Fibroblast of peridontal ligament (primary cell): ENCODE results near the gene IFT25.
"Not testable (repeated sequence)": the region's sequence is repeated elsewhere in the genome, so short reads cannot be mapped to it uniquely, and the experiment has no call there.

Experiments
- DNase-seq: peaks from one replicate; pipeline ENCODE4 v3.0.0-alpha.2; 2010; ENCODE audit errors: extremely low read depth

The IFT25 gene

GRCh38 chr1:53945433-53946251 lies at the start of gene IFT25:
Gene IFT25 (minus strand): TSS chr1:53945699. CDS start chr1:53940082, 5,617 bp downstream.
- DNase-seq, result peak; percentile 94

DNA sequence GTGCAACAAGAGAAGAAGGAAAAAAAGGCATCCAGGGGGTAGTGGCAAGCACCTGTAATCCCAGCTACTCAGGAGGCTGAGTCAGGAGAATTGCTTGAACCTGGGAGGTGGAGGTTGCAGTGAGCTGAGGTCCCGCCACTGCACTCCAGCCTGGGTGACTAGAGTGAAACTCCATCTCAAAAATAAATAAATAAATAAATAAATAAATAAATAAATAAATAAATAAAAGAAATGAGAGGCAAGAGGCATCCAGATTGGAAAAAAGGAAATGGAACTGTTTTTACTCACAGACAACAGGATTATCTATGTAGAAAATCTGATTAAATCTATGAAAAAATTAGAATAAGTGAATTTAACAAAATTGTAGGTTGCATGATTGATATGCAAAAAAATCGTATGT lies 49.0 kb upstream of the IFT25 start:
- DNase-seq, result not testable (repeated sequence)

GRCh38 chr1:53992085-53992874 lies 46.8 kb upstream of the IFT25 start:
- no peak for DNase-seq

- peak; percentile 6 for DNase-seq
These were observed 42.4 kb upstream of the IFT25 start for GRCh38 chr1:53987880-53988279.

GRCh38 chr1:53986458-53986857 lies 41.0 kb upstream of the IFT25 start:
- no peak for DNase-seq

DNA sequence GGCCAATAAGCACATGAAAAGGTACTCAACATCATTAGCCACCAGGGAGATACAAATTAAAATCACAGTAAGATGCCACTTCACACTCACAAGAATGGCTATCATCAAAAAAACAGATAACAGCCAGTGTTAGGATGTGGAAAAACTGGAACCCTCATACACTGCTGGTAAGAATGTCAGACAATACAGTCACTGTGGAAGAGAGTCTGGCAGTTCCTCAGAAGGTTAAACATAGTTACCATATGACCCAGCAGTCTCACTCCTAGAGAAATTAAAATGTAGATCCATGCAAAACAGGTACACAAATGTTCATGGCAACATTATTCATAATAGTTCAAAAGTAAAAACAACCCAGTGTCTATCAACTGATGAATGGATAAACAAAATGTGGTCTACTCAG lies 39.2 kb upstream of the IFT25 start:
- DNase-seq, result no peak

- DNase-seq, result no peak
These were observed 37.2 kb upstream of the IFT25 start for GRCh38 chr1:53982763-53983104.

DNA sequence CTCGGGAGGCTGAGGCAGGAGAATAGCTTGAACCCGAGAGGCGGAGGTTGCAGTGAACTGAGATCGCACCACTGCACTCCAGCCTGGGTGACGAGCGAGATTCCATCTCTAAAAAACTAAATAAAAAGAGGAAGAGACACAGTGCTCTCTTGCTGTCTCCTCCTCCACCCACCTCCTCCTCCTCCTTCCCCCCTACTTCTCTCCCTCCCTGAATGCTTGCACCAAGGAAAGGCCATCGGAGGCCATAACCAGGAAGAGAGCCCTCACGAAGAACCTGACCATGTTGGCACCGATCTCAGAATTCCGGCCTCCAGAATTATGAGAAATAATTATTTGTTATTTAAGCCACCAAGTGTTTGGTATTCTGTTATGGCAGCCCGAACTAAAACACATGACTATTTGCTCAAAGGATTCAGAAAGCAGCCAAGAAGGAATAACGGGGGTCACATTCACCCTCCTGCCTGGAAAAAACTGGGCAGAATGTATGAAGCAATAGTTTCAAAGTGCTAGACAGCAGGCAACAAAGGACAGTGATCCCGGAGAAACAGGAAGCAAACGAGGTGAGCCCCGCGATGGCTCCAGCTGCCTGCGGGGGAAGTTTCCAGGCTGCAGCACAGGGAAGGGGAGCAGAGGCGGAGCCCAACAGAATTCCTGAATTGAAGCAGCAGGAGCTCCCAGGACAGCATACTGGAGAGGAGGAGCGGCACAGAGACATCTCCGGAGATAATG lies 36.7 kb upstream of the IFT25 start:
- DNase-seq, result peak; percentile 38

- DNase-seq, result no peak
These were observed 35.7 kb upstream of the IFT25 start for GRCh38 chr1:53981220-53981619.

DNA sequence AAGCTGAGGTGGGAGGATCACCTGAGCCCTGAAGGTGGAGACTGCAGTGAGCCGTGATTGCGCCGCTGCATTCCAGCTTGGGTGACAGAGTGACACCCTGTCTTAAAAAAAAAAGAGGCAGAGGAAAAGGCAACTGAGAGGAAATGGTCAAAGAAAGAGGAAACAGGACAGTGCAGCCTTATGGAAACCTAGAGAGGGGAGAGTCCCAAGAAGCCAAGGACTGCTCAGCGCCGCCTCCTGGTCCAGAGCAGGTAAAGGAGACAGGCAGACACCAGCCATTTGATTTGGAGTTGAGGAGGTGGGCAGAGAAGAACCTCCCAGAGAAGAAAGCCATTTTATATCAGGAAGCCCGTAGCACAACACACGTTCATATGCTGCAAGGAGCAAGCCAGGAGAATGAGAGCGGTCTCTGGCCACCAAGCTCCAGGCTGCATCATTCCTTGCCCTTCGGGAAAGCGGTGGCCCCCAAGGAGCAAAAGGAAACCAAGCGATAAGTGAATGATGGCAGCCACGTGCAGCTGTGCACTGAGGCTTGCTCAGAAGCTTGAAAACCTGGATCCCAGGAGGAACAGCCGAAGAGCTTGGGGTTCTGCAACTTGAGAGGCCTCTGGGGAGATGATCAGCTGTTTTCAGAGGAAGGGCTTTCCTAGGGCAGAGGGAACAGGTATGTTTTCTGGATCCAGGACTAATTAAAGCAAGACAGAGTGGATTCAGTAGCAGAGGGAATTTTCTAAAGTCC lies 34.4 kb upstream of the IFT25 start:
- no peak for DNase-seq

- no peak for DNase-seq
These were observed 30.4 kb upstream of the IFT25 start for GRCh38 chr1:53975861-53976260.

- peak; percentile 54 for DNase-seq
These were observed 26.2 kb upstream of the IFT25 start for GRCh38 chr1:53971718-53972117.

DNA sequence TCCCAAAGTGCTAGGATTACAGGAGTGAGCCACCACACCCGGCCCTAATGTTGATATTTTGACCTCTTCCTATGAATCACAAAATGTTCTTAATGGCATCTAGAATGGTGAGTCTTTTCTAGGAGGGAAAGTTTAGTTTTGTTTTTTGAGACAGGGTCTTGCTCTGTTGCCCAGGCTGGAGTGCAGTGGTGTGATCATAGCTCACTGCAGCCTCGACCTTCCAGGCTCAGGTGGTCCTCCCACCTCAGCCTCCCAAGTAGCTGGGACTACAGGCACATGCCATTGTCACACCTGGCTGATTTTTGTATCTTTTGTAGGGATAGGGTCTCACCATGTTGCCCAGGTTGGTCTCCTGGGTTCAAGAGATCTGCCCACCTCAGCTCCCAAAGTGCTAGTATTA lies 23.8 kb upstream of the IFT25 start:
- DNase-seq, result not testable (repeated sequence)

DNA sequence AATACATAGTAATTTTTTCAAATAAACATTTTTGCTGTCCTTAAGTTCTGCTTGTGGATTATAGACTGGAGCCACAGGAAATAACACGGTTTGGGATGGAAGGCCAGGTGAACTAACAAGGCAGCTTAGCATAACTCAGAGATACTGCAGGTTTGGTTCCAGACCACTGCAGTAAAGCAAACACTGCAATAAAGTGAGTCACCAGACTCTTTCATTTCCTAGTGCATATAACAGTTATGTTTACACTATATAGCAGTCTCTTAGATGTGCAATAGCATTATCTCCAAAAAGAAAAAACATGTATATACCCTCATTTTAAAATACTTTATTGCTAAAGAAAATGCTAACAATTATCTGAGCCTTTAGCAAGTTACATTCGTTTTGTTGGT lies 22.6 kb upstream of the IFT25 start:
- DNase-seq, result no peak

DNA sequence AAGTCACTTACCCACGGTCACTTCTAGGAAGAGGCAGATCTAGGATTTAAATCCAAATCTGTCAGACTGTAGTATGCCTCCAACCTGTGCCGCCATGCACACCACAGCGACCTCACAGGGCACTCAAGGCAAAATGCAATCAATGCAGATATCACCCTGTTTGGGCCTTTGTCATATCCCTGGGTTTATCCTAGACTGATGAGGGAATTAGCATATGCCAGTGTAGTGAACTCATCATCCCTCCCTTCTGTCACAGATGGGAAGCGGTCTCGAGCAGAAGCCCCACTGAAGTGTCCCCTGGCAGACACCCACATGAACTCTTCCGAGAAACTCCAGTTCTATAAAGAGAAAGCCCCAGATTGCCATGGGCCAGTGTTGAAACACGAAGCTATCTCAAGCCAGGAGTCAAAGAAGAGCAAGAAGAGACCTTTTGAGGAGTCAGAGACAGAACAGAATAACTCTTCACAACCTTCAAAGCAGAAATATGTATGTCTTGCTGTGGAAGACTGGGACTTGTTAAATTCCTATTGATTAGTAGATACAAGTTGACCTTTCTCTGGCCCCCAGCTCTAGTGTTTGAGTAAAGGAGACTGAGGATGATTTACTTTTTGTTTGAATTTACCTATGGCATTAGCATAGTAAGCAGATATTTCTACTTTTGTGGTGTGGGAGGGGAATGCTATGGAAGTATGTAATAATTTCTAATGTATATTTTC lies 22.1 kb upstream of the IFT25 start:
- no peak for DNase-seq

DNA sequence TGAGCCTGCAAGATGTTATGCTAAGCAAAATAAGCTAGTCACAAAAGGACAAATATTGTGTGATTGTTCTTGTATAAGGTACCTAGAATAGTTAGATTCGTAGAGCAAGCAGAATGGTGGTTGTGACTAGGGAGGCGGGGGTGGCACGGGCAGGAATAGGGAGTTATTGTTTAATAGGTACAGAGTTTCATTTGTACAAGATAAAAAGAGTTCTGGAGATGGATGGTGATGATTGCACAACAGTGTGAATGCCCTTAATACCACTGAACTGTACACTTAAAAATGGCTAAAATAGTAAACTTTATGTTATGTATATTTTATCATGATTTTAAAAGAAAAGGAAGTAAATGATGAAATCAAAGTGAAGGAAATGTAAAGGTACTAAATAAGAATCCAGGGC lies 21.3 kb upstream of the IFT25 start:
- no peak for DNase-seq

DNA sequence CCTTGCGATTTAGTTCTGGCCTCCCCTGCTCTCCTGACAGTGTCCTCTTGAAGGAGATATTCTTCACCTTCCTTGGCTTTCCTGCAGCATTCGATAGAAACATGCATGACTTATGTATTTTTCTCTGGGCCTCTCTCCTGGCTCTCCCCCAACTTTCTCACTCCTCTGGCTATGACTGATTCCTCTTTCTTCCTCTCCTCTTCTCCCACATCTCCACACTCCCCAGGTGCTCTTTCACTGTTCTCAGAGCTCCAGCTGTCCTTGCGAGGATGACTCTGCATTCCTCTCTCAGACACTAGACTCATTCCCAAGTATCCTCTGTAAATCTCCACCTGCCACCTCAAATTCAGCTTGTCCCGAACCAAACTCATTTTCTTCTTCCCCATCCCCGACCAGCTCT lies 18.6 kb upstream of the IFT25 start:
- DNase-seq, result no peak

DNA sequence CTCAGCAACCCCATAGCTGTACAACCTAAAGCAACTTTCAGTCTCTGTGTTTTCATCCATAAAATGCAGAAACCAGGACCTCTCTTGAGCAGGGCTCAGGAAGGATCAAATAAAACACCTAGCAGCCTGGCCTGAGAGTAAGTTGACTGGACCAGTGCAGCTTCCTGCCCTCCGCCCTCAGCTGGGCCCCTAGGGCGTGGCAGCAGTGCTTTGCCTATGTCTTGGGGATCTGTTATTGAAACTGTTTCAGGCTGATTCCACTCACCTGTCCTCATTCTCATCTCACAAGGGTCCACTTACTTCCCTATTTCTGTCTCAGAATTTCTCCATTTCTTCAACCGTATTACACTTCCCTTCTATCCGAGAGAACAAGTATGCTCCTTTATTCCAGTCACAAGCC lies 18.0 kb upstream of the IFT25 start:
- no peak for DNase-seq

GRCh38 chr1:53962395-53962794 lies 16.9 kb upstream of the IFT25 start:
- DNase-seq, result no peak

DNA sequence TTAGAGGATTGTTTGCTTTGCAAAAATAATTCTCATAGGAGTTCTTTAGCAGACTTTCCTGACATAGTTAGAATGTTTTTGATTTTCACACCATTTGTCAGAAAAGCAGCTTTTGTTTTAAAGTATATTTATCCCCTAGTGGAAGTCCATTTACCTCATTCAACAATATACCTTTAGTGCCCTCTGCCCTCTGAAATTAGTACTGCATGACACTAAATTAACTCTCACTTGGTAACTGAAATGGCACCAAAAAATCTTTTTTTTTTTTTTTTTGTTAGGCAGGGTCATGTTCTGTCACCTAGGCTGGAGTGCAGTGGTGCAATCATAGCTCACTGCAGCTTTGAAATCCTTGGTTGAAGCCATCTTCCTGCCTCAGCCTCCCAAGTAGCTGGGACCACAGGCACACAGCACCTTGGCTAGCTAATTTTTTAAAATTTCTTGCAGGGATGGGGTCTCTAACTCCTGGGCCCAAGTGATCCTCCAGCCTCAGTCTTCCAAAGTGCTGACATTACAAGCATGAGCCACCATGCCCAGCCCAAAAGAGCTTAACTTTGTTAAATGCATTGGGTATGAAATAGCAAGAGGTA lies 14.3 kb upstream of the IFT25 start:
- DNase-seq, result peak; percentile 46
